SK-N-SH (cell line): Measurements from ENCODE around the gene TNFAIP1. TPM values are rescaled to one million over a fixed set of nuclear protein-coding genes. Genes with fewer than 3 reads are reported as not detected.

Experiments
- CTCF ChIA-PET: fragments of 300-600, 350-600 bp; formaldehyde crosslinking; extraction: SDS; loops from one replicate; lab custom pipeline; 2021; lab: Yijun Ruan, JAX
- POLR2A ChIA-PET: fragments of 350-600 bp; sonication (Branson Sonifier 250); formaldehyde crosslinking; extraction: SDS; loops from one replicate; lab custom pipeline; 2020; ENCODE audit warnings: antibody characterized with exemption, inconsistent platforms; lab: Yijun Ruan, JAX
- DNase-seq: peaks from one replicate; pipeline ENCODE4 v3.0.0; 2012
- H2AFZ ChIP-seq: fragments of 200-600 bp; sonication (generic); 2 replicates; pipeline ENCODE4 v1.8.1; 2016; ENCODE audit warnings: antibody characterized with exemption, mild to moderate bottlenecking, low read depth
- H3F3A ChIP-seq: fragments of 200-600 bp; sonication (generic); replicated peaks from 2 replicates; pipeline ENCODE3; 2016; ENCODE audit warnings: antibody characterized with exemption, mild to moderate bottlenecking; ENCODE audit not compliant: insufficient read depth
- H3K27ac ChIP-seq, 2 experiments: fragments of 200-500 bp in 1 of 2; fragments of 200-600 bp in 1 of 2; sonication (Bioruptor generic) in 1 of 2; sonication (generic), shearing (Covaris generic) in 1 of 2; 2 replicates each; pipeline versions ENCODE4 v1.5.1 to v1.6.1; 2014 to 2016; ENCODE audit warnings: low read depth in 2 of 2, inconsistent platforms in 1 of 2, low read length in 1 of 2, mild to moderate bottlenecking in 1 of 2, mixed read lengths in 1 of 2
- H3K27me3 ChIP-seq: fragments of 200-600 bp; sonication (generic), shearing (Covaris generic); 2 replicates; pipeline ENCODE4 v1.6.1; 2016; ENCODE audit warnings: mixed run types; ENCODE audit not compliant: insufficient read depth
- H3K36me3 ChIP-seq, 2 experiments: fragments of 200-500 bp in 1 of 2; fragments of 200-600 bp in 1 of 2; sonication (Bioruptor generic) in 1 of 2; sonication (generic) in 1 of 2; replicated peaks in 1 of 2; 2 replicates each; pipeline versions ENCODE3 to v1.5.1; 2014 to 2016; ENCODE audit warnings: low read length in 1 of 2, mild to moderate bottlenecking in 1 of 2; ENCODE audit not compliant: insufficient read depth in 2 of 2, control insufficient read depth in 1 of 2
- H3K4me1 ChIP-seq, 2 experiments: fragments of 200-500 bp in 1 of 2; fragments of 200-600 bp in 1 of 2; sonication (Bioruptor generic) in 1 of 2; sonication (generic), shearing (Covaris generic) in 1 of 2; 2 replicates each; pipeline versions ENCODE4 v1.5.1 to v1.6.1; 2014 to 2016; ENCODE audit warnings: low read depth in 1 of 2, low read length in 1 of 2, mixed run types in 1 of 2; ENCODE audit not compliant: insufficient read depth in 2 of 2, control insufficient read depth in 1 of 2
- H3K4me2 ChIP-seq: fragments of 200-600 bp; sonication (generic), shearing (Covaris generic); 2 replicates; pipeline ENCODE4 v1.6.1; 2017; ENCODE audit warnings: mixed run types
- H3K4me3 ChIP-seq, 2 experiments: fragments of 200-500 bp in 1 of 2; fragments of 200-600 bp in 1 of 2; sonication (Bioruptor generic) in 1 of 2; sonication (generic), shearing (Covaris generic) in 1 of 2; 2 replicates each; pipeline versions ENCODE4 v1.5.1 to v1.8.1; 2014 to 2016; ENCODE audit warnings: low read depth in 2 of 2, inconsistent platforms in 1 of 2, low read length in 1 of 2, mild to moderate bottlenecking in 1 of 2, mixed read lengths in 1 of 2, moderate library complexity in 1 of 2
- H3K79me2 ChIP-seq: fragments of 200-600 bp; sonication (generic); 2 replicates; pipeline ENCODE4 v1.8.1; 2017; ENCODE audit warnings: mild to moderate bottlenecking; ENCODE audit not compliant: insufficient read depth
- H3K9ac ChIP-seq: fragments of 200-600 bp; sonication (generic); 2 replicates; pipeline ENCODE4 v1.6.1; 2017; ENCODE audit warnings: mixed run types
- H3K9me2 ChIP-seq: fragments of 200-600 bp; sonication (generic); 2 replicates; pipeline ENCODE4 v1.6.1; 2017; ENCODE audit warnings: mixed run types
- H3K9me3 ChIP-seq: fragments of 200-600 bp; sonication (generic); 2 replicates; pipeline ENCODE4 v1.6.1; 2017; ENCODE audit warnings: mixed run types, mild to moderate bottlenecking, moderate library complexity
- H4K20me1 ChIP-seq: fragments of 200-600 bp; sonication (generic); 2 replicates; pipeline ENCODE4 v1.6.1; 2017; ENCODE audit warnings: mild to moderate bottlenecking, mixed run types; ENCODE audit not compliant: insufficient read depth
- CHD2 ChIP-seq: fragments of 150-350 bp; IDR thresholded peaks from 2 replicates; pipeline ENCODE4 v1.6.1; 2018; ENCODE audit warnings: low read length; ENCODE audit not compliant: partially characterized antibody
- EP300 ChIP-seq, 2 experiments: IDR thresholded peaks; 2 replicates each; pipeline versions ENCODE4 v1.4.0 to v1.6.1; 2012; ENCODE audit warnings: borderline replicate concordance in 1 of 2, low read depth in 1 of 2, low read length in 1 of 2
- EZH2phosphoT487 ChIP-seq: fragments of 200-600 bp; sonication (generic); IDR thresholded peaks from 2 replicates; pipeline ENCODE4 v1.6.1; 2017; ENCODE audit warnings: low read depth, mixed run types, mild to moderate bottlenecking, antibody characterized with exemption, moderate library complexity, borderline replicate concordance
- FOSL2 ChIP-seq: IDR thresholded peaks from 2 replicates; pipeline ENCODE4 v1.4.0; 2012; ENCODE audit warnings: low read depth, mild to moderate bottlenecking, moderate library complexity, borderline replicate concordance
- FOXJ3 ChIP-seq: sonication (generic); formaldehyde crosslinking; IDR thresholded peaks from 2 replicates; pipeline ENCODE4 v1.5.1; 2020; ENCODE audit warnings: mild to moderate bottlenecking, missing genetic modification reagents
- FOXM1 ChIP-seq: IDR thresholded peaks from 2 replicates; pipeline ENCODE4 v1.4.0; 2012; ENCODE audit warnings: low read depth, mild to moderate bottlenecking
- GABPA ChIP-seq: IDR thresholded peaks from 2 replicates; pipeline ENCODE4 v1.4.0; 2012; ENCODE audit warnings: low read depth, mild to moderate bottlenecking
- GATA2 ChIP-seq: sonication (generic); formaldehyde crosslinking; IDR thresholded peaks from 2 replicates; pipeline ENCODE4 v1.5.0; 2020; ENCODE audit warnings: mild to moderate bottlenecking, missing genetic modification reagents
- MAX ChIP-seq: IDR thresholded peaks from 2 replicates; pipeline ENCODE4 v1.4.0; 2012; ENCODE audit warnings: low read depth
- MEF2A ChIP-seq: IDR thresholded peaks from 2 replicates; pipeline ENCODE4 v1.4.0; 2012; ENCODE audit warnings: low read depth, borderline replicate concordance
- RCOR1 ChIP-seq: fragments of 150-350 bp; IDR thresholded peaks from 2 replicates; pipeline ENCODE4 v1.6.1; 2017; ENCODE audit warnings: antibody characterized with exemption, low read length
- REST ChIP-seq: IDR thresholded peaks from 2 replicates; pipeline ENCODE4 v1.6.1; 2012; ENCODE audit warnings: mild to moderate bottlenecking, low read depth, low read length, moderate library complexity
- TEAD4 ChIP-seq: IDR thresholded peaks from 2 replicates; pipeline ENCODE4 v1.4.0; 2012; ENCODE audit warnings: mild to moderate bottlenecking, borderline replicate concordance; ENCODE audit not compliant: insufficient read depth
- YY1 ChIP-seq: IDR thresholded peaks from 2 replicates; pipeline ENCODE4 v1.4.0; 2012; ENCODE audit warnings: low read depth, mild to moderate bottlenecking
- WGBS: methylation state at CpG from one replicate; pipeline ENCODE4 v1.1.6; 2017; ENCODE audit warnings: low lambda C conversion rate; 5-methylcytosine and 5-hydroxymethylcytosine counted together
- polyA plus RNA-seq, 3 experiments: library from polyadenylated mRNA; depleted of rRNA; stranded (reverse); fragments of >200 nt; gene quantifications; 2 replicates each; pipeline ENCODE4 v1.2.3, GENCODE V29; 2012
- TF ChIP-seq, protein P1 (sequence below): IDR thresholded peaks from 2 replicates; pipeline ENCODE4; 2012

TNFAIP1 gene
- polyA plus RNA-seq, 1 of the 3 experiments (the other 2 are of a cell fraction), result 52.0 TPM

DNA sequence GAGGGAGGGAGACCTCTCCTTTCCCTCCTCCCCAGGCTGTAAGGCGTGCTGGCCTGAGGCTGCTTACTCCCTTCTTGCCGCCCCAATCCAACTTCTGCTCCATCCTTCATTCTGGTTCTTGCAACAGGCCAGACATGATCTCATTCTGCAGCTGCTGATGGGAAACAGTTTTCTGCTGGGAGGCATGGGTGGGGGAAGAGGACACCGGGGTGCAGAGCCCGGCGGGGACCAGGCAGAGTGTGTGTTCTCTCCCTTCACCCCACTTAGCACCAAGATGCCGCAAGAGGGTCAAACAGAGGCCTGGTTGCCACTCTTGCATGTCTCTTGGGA, 37.3 kb downstream of the TNFAIP1 start:
- ChIA-PET POLR2A (interaction anchor here (0.7 kb wide), 1 partner anchor 156 kb away, joined by 3 read pairs; no protein-coding TSS in a partner anchor), CTCF (no interaction called here)
- WGBS, result 62% methylated on average over 6 of the region's 6 CpGs
- Histone ChIP-seq H3K27me3 (no peaks in the 10 kb centered on the region), H3K79me2 (peaks cover 45% of the 10 kb centered on the region), H3K4me2 (peak overlapping the region; percentile 96), H3K9ac (peak overlapping the region; percentile 81; the same call in 1 of the 2 replicates), H3F3A (peaks cover 15% of the 10 kb centered on the region), H3K9me2 (no peaks in the 10 kb centered on the region), H4K20me1 (peaks cover 36% of the 10 kb centered on the region), H3K4me1 (peaks cover 15 to 28% of the 10 kb centered on the region in 2 experiments), H3K4me3 (peak overlapping the region; percentile 60 to 84), H2AFZ (no peak overlapping the region), H3K9me3 (no peaks in the 10 kb centered on the region), H3K36me3 (peaks cover 0 to 4% of the 10 kb centered on the region in 2 experiments), H3K27ac (peak overlapping the region in 1 of 2 experiments; percentile 90; a peak in 2 of 4 replicates)
- no peak for TF ChIP-seq GABPA
- TF ChIP-seq REST, result no peak
- no peak for TF ChIP-seq MAX
- no peak for TF ChIP-seq EP300 (IDR thresholded peaks at IDR 0.05; ENCODE audit: borderline replicate concordance in 1 of 2, low read depth in 1 of 2, low read length in 1 of 2)
- TF ChIP-seq RCOR1, result no peak
- TF ChIP-seq TEAD4, result no peak
- TF ChIP-seq CHD2, result no peak
- TF ChIP-seq, protein P1, sequence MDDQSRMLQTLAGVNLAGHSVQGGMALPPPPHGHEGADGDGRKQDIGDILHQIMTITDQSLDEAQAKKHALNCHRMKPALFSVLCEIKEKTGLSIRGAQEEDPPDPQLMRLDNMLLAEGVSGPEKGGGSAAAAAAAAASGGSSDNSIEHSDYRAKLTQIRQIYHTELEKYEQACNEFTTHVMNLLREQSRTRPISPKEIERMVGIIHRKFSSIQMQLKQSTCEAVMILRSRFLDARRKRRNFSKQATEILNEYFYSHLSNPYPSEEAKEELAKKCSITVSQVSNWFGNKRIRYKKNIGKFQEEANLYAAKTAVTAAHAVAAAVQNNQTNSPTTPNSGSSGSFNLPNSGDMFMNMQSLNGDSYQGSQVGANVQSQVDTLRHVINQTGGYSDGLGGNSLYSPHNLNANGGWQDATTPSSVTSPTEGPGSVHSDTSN, result no peak
- peak; percentile 45 for DNase-seq

DNA sequence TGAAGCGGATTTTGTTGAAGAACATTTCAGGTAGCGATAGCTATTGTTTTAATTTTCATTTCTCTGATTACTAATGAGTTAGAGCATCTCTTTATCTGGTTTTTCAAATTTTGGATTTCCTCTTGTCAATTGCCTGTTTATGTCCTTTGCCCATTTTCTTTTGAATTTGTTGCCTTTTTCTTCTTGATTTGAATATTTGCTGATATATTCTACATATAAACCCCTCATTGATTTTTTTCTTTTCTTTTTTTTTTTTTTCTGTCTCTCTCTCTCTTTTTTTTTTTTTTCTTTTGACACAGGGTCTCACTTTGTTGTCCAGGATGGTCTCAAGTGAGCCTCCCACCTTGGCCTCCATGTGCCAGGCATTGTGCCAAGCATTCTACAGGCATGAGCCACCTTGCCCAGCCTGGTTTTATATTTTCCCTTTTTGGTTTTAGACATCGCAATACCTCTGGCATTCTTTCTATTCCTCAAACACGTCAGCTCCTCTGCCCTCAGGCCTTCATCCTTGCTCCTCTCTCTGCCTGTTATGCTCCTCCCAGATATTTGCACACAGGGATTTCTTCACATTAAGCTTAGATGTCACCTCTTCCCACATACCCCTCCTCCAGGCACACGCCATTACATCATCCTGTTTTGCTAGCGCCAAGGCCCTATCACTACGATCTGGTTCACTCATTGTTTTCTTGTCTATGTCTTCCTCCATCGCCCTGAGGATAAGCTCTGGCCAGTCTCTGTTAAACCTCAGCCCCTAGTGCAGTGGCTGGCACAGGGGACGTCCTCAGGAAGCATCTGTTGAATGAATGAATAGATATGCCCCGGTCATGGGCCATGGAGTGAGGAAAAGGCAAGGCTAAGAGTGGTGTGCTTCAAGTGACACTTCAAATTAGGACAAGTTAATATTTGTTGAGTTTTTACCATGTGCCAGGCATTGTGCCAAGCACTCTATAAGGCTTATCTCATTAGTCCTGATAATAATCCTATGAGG, 44.5 kb downstream of the TNFAIP1 start:
- peak overlapping the region in 1 of 2 experiments; percentile 50; a peak in 2 of 4 replicates for H3K27ac ChIP-seq
- H3K9me2 ChIP-seq, result no peaks in the 10 kb centered on the region
- H3K9ac ChIP-seq, result no peak overlapping the region
- peaks cover 39% of the 10 kb centered on the region; the same call in 1 of the 2 replicates for H3K79me2 ChIP-seq
- no peak overlapping the region for H2AFZ ChIP-seq
- peak; percentile 76 for DNase-seq
- peaks cover 7 to 14% of the 10 kb centered on the region in 2 experiments; a peak in 2 of 4 replicates for H3K4me1 ChIP-seq
- H3K9me3 ChIP-seq, result no peaks in the 10 kb centered on the region
- H3K4me2 ChIP-seq, result no peak overlapping the region; the same call in 1 of the 2 replicates
- ChIA-PET CTCF (interaction anchor here (0.6 to 1.4 kb wide), 4 partner anchors 10 to 25 kb away, joined by 3 to 6 read pairs (median 3); partner anchors contain the start of genes SLC46A1 and VTN), POLR2A (interaction anchor here (1.0 to 1.8 kb wide), 3 partner anchors 17 to 44 kb away, joined by 3 to 11 read pairs (median 3); partner anchors contain the start of genes SLC46A1 and TNFAIP1)
- 63% methylated on average over 10 of the region's 10 CpGs for WGBS
- H3K36me3 ChIP-seq, result peaks cover 4 to 12% of the 10 kb centered on the region in 2 experiments
- no peaks in the 10 kb centered on the region for H3K27me3 ChIP-seq
- no peaks in the 10 kb centered on the region for H3F3A ChIP-seq
- no peak overlapping the region for H3K4me3 ChIP-seq
- peaks cover 30% of the 10 kb centered on the region; the same call in 1 of the 2 replicates for H4K20me1 ChIP-seq
- TF ChIP-seq TEAD4 (no peak), FOSL2 (no peak), EP300 (IDR thresholded peaks at IDR 0.05; ENCODE audit: borderline replicate concordance in 1 of 2, low read depth in 1 of 2, low read length in 1 of 2) (peak in 1 of 2 experiments; percentile 30; a peak in 1 of 4 replicates), FOXM1 (no peak), GATA2 (CRISPR knock-in tag) (peak; percentile 78), FOXJ3 (CRISPR knock-in tag) (peak; percentile 64; the same call in 1 of the 2 replicates), MAX (no peak), MEF2A (no peak), YY1 (no peak), EZH2phosphoT487 (no peak)
- TF ChIP-seq, protein P1, result no peak
